Umbilical cord (tissue), 2 donors: ENCODE results near the gene ACER3. TPM values are rescaled to one million over a fixed set of nuclear protein-coding genes. Genes with fewer than 3 reads are reported as not detected.
A peak's percentile ranks its signal among the peaks of the same experiment; 100 is the strongest.
"Not testable (repeated sequence)": the region's sequence is repeated elsewhere in the genome, so short reads cannot be mapped to it uniquely, and the experiment has no call there.

Experiments
- DNase-seq: peaks from one replicate; pipeline ENCODE4 v3.0.0-alpha.2; 2015; ENCODE audit warnings: low spot score
- total RNA-seq: library from RNA; depleted of rRNA; stranded (reverse); fragments of >200 nt; gene quantifications from one replicate; pipeline ENCODE4 v1.2.3, GENCODE V29; 2014; ENCODE audit warnings: low replicate concordance; ENCODE audit not compliant: insufficient read depth

ACER3 gene
- total RNA-seq, 1 donor from 2014 or later = 16.1 TPM

DNA sequence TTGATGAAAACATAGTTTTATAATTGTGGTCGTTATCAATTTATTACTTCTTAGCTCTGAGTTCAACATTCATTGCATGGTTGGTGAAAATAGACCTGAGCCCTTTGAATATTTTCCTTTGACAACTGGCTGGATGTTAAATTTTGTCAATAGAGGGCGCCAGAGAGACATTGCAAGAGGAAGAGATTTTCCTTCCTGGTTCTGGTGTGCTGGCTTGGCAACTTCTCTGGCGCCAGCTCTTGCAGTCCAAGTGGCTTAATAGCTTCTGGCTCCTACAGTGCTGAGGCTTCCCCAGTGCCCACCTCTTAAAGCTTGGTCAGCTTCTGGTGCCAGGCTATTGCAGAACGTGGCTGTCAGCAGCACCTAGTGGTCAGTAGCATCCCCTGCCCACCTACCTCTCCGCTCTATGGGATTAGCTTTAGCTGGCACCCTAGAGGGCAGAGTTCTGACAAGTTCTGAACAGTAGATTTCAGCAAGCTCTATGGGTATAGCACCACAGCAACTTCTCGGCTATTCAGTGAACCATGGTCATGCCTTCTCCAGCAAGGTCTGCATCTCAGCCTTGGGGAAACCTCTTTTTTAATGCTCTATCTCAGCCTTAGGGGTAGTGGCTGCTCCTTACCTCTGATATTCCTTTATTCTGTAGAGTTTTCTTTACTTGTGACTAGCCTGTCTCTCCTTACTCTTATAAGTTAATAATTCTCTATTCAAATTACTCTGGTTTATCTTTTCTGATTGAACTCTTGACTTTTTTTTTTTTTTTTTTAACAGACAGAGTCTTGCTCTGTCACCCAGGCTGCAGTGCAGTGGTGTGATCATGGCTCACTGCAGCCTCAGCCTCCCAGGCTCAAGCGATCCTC lies 59.4 kb downstream of the ACER3 start:
- DNase-seq = peak; percentile 90

DNA sequence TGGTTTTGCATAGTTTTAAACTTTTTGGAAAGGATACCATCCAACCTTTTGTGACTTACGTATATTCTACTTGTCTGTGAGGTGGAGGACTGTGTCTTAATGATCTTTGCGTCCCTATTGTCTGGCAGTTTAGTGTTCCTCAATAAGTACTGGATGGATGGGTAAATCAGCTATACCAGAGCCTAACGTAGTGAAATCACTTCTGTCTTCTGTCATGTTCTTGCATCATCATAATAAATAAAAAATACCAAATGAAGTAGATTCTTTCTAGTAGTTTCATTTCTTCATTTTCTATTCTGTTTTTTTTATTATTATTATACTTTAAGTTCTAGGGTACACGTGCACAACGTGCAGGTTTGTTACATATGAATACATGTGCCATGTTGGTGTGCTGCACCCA lies 66.4 kb downstream of the ACER3 start:
- DNase-seq = no peak

DNA sequence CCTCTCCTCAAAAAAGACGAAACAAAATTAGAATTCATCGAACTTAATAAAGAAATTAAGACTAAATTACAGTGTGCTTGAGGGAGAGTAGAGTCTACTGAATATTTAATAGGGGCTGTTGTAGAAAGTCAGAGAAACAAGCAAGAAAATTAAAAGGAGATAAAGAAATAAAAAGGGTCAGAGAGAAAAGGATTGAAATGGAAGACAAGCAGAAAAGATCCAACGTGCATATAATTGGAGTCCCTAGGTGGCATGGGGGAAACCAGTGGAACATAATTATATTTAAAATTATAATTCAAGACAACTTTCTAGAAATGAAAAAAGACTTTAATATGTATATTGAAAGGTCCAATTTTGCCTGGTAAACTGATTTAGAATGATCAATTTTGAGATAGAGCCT lies 74.3 kb downstream of the ACER3 start:
- DNase-seq = no peak

- DNase-seq = no peak
Observed at GRCh38 chr11:76939219-76939631, 78.5 kb downstream of the ACER3 start.

DNA sequence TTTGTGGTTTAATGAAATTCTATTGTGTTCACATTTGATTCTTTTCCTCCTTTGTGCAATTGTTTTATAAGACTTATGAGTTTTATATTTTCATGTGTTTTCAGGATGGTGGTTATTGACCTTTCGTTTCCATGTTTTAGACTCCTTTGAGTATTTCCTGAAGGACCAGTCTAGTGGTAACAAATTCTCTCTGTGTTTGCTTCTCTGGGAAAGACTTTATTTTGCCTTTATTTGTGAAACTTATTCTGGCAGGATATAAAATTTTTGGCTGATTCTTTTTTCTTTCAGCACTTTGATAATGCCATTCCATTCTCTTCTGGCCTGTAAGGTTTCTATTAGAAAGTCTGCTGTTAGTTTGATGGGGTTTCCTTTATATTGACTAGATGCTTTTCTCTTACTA lies 83.5 kb downstream of the ACER3 start:
- no peak for DNase-seq

GRCh38 chr11:76946223-76946622 lies 85.5 kb downstream of the ACER3 start:
- no peak for DNase-seq

- DNase-seq = no peak
Observed at GRCh38 chr11:76947190-76947589, 86.5 kb downstream of the ACER3 start.

- no peak for DNase-seq
Observed at GRCh38 chr11:76947800-76948199, 87.1 kb downstream of the ACER3 start.

DNA sequence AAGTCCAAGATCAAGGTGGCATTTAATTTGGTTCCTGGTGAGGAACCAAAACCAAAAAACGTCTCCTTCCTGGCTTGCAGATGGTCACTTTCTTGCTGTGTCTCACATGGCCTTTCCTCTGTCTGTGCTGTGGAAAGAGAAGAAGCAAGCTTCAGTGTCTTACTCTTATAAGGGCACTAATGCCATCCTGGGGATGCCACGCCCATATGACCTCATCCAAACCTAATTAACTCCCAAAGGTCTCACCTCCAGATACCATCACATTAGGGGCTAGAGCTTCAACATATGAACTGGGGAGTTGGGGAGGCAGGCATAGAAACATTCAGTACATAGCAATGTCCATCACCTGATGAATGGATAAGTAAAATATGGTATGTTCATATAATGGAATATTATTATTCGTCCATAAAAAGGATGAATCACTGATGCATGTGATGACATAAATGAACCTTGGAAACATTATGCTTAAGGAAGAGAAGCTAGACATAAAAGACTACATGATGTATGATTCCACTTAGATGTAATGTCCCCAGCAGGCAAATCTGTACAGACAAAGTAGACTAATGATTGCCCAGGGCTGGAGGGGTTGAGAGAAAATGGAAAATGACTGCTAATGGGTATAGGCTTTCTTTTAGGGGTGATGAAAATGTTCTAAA lies 94.9 kb downstream of the ACER3 start:
- no peak for DNase-seq

- DNase-seq = no peak
Observed at GRCh38 chr11:76962583-76963416, 102.1 kb downstream of the ACER3 start.

DNA sequence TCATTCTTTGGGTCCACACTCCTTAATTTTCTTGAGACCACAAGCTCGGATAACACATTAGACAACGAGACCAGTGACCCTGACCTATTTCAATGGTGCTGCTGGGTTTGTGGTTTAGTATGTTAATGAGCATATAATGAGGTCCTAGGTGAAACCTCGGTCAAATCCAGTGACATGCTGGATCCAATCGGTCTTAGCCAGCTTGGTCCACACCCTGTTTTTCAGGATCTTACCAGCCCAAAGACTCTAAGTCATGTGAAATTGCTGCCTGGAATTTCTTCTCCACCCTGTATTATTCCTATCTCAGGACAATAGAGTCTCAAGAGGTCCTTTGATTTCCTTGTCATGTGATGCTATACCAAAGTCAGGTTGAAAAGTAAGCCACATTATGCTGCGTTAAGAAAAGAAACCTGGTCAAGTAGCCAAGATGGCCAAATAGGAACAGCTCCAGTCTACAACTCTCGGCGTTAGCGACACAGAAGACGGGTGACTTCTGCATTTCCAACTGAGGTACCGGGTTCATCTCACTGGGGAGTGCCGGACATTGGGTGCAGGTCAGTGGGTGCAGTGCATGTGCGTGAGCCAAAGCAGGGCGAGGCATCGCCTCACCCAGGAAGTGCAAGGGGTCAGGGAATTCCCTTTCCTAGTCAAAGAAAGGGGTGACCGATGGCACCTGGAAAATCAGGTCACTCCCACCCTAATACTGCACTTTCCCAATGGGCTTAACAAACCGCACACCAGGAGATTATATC lies 102.9 kb downstream of the ACER3 start:
- DNase-seq = not testable (repeated sequence)

DNA sequence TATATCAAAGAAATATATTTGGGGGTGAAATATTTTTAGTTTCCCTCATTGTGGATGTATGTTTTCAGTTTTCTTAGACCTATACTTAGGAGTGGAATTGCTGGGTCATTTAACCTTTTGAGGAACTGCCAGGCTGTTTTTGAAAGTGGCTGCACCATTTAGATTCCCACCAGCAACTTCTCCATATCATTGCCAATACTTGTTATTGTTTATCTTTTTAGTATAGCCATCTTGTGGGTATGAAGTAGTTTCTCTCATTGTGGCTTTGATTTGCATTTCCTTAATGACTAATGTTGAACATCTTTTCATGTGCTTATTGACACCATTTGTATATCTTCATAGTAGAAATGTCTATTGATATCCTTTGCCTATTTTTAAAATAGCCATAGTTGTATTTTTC lies 111.3 kb downstream of the ACER3 start:
- DNase-seq = no peak

- no peak for DNase-seq
Observed at GRCh38 chr11:76974179-76974891, 113.6 kb downstream of the ACER3 start.

DNA sequence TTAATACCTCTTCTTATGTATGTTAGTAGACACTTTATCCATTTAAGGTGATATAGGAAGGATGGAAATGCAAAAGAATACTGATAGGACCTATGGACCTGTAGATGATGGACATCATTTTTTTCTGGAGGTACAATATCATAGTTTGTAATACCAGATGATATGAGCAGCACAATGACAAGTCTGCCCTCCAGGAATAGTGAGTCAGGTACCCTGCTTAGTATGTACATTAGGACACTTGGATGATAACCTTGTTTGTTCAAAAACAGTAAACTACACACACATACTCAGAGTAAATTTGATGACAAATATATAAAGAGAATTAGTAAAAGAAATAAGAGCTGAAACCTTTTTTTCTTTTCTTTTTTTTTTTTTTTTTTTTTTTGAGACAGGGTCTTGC lies 114.8 kb downstream of the ACER3 start:
- DNase-seq = no peak

DNA sequence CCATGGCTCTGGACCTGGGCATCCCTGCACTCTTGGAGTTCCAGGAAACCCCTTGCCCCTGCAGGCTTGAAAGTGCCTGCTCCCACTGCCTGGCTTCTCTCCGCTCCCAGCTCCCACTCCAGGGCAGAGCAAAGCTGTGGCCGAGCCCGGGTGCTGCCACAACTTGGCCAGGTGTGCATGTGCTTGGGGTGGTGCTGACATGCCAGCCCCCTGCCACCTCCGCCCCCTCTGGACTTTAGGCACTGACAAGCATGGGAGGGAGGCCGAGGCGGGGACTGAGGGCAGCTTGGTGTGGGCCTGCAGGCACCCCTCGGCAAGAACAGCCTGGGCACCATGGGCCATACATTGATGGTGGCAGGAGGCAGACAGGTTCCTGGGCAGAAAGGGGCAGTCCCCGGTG lies 117.1 kb downstream of the ACER3 start:
- DNase-seq = no peak

- no peak for DNase-seq
Observed at GRCh38 chr11:76978239-76978638, 117.5 kb downstream of the ACER3 start.

DNA sequence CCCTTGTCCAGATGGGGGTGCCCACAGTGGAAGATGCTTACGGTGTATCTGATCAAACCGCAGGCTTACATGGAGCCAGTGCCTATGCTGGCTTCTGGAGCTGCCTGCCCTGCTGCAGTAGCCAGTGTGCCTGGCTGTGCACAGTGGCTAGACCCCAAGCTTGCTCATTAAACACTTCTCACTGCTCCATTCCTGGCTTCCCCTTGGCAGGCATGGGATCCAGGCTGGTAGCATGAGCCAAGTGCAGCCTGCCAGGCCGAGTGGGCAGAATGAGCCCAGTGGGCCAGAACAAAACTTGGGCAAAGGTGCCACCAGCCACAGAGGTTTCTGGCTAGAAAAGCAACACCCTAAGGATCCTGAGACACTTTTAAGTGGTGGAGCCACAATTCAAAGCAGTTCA lies 118.1 kb downstream of the ACER3 start:
- DNase-seq = no peak

GRCh38 chr11:76980196-76980595 lies 119.5 kb downstream of the ACER3 start:
- DNase-seq = no peak

DNA sequence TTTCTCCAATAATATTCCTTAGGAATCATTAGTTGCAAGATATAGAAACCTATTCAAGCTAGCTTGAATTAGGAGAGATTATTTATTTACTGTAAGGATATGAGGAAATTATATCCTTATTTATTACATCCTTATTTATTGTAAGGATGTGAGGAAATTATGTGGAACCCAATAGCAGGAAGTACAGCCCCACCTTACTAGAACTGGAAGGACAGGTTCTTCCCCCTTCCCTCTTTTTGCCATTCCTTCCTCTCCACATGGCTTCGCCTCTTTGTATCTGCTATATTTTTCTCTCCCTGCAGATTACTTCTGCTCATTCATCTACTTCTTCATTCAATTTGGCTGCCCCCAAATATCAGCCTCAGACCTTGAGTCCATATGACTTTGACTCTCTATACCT lies 124.0 kb downstream of the ACER3 start:
- DNase-seq = no peak

- no peak for DNase-seq
Observed at GRCh38 chr11:76987203-76987602, 126.5 kb downstream of the ACER3 start.

DNA sequence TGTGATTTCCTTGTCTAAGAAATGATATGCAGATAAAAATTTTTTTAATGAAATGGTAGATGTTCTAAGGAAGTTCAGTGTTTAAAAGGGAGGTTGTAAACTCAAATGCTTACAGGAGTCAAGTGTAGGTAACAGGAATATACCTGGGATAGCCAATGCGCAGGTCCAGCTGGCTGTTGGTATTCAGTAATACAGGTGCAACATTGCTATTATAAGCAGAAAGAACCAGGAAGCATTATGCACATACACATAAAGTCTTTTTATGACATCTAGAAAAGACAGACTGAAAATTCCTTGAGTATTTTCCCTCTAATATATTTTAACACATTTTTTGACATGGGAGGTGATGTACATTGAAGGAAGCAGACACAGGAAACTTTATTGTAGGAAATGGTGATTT lies 129.9 kb downstream of the ACER3 start:
- no peak for DNase-seq
